Heart right ventricle (tissue), 16 donors: ENCODE data around the gene DCST2. TPM values are rescaled to one million over a fixed set of nuclear protein-coding genes. Genes with fewer than 3 reads are reported as not detected.
A peak's percentile ranks its signal among the peaks of the same experiment; 100 is the strongest.

Experiments used
- ATAC-seq, 8 donors: fragments of 200-7000 bp; cut with Tn5 transposase; one replicate each; pipeline ENCODE4 v1.9.1; 2020; ENCODE audit warnings: mild to moderate bottlenecking in 8 of 8, moderate library complexity in 8 of 8, moderate number of reproducible peaks in 1 of 8
- DNase-seq, 2 donors: peaks; one replicate each; pipeline ENCODE4 v3.0.0-alpha.2; 2020
- H3K27ac ChIP-seq, 10 donors: fragments of 200-600 bp; sonication (generic) in 2 of 10; one replicate each; pipeline versions ENCODE4 v1.5.0 to v1.8.0; 2020 to 2022; ENCODE audit warnings: mild to moderate bottlenecking in 3 of 10
- H3K27me3 ChIP-seq, 7 donors: fragments of 200-600 bp; one replicate each; pipeline ENCODE4 v1.8.0; 2021 to 2022; ENCODE audit warnings: mild to moderate bottlenecking in 2 of 7
- H3K36me3 ChIP-seq, 9 donors: fragments of 200-600 bp; sonication (generic) in 1 of 9; one replicate each; pipeline versions ENCODE4 v1.5.0 to v1.8.0; 2020 to 2022; ENCODE audit warnings: mild to moderate bottlenecking in 2 of 9
- H3K4me1 ChIP-seq, 9 donors: fragments of 200-600 bp; sonication (generic) in 1 of 9; one replicate each; pipeline versions ENCODE4 v1.5.0 to v1.8.0; 2020 to 2022; ENCODE audit warnings: mild to moderate bottlenecking in 4 of 9
- H3K4me3 ChIP-seq, 10 donors: fragments of 200-600 bp; sonication (generic) in 2 of 10; one replicate each; pipeline versions ENCODE4 v1.5.0 to v1.8.0; 2020 to 2022; ENCODE audit warnings: mild to moderate bottlenecking in 7 of 10, moderate library complexity in 2 of 10
- H3K9me3 ChIP-seq, 11 donors: fragments of 200-600 bp in 10 of 11; sonication (generic) in 2 of 11; one replicate each; pipeline versions ENCODE4 v1.5.0 to v1.8.0; 2013 to 2022; ENCODE audit warnings: mild to moderate bottlenecking in 2 of 11, control low read depth in 1 of 11, moderate library complexity in 1 of 11
- CTCF ChIP-seq, 9 donors: fragments of 200-600 bp; sonication (generic) in 2 of 9; IDR thresholded peaks; one replicate each; pipeline versions ENCODE4 v1.5.0 to v1.8.0; 2021 to 2022; ENCODE audit warnings: antibody characterized with exemption in 9 of 9, mild to moderate bottlenecking in 5 of 9, moderate library complexity in 1 of 9
- WGBS, 2 donors: extraction: QIAGEN DNeasy Blood & Tissue Kit; methylation state at CpG; one replicate each; pipeline ENCODE4 v1.1.7; 2013; ENCODE audit warnings: inconsistent platforms in 1 of 2; 5-methylcytosine and 5-hydroxymethylcytosine counted together
- intact Hi-C, 10 donors: fragments of 100-400 bp; cut with DNase I; formaldehyde crosslinking; loops; one replicate each; pipeline versions ENCODE4 v1.11.1 to v1.14.2; 2022
- polyA plus RNA-seq, 2 donors: library from polyadenylated mRNA; stranded (reverse); fragments of 200-250 nt; gene quantifications; one replicate each; pipeline ENCODE4 v1.2.3, GENCODE V29; 2013
- total RNA-seq, 10 donors: library from RNA; stranded (reverse); fragmentation: NEBNext Ultra II Directional in 3 of 10; extraction: Animal tissue kit (Norgen Biotek cat#: 25700) in 3 of 10; gene quantifications; one replicate each; pipeline versions ENCODE4 v1.2.1 to v1.2.4, GENCODE V29; 2021 to 2023
- donor health status: Arrhythmogenic right ventricular cardiomyopathy.
- donor health status: ischemic (EF 13 %, LVEDD 7.1; RV severe dilation, severe dysfunction).
- donor health status: healthy with polysubstance abuse.
- donor health status: DM: no; HTN: yes; CAD: no.
- donor health status: DM: no; HTN: no; CAD: no.
- donor health status: ischemic (EF 25% LVEDD 6.9; RV normal size, moderate dysfunction).
- donor health status: ischemic (EF 25% LVEDD 5.7; RV mildly dilated, moderate dysfunction).
- donor health status: healthy.
- donor health status: DM: yes; HTN: yes; CAD: no.
- donor health status: Ischemic cardiomyopathy.
- donor health status: ischemic (EF 35%, LVEDD 5.7; RV mildly dilated, moderate dysfunction).
- donor health status: nonischemic (EF 11% LVEDD 7.7; RV severe dilation, severe dysfunction).
- donor health status: DM: yes; HTN: yes; CAD: no.
- donor health status: PGD.
- donor health status: ischemic (EF 29% LVEDD 5.4; RV normal size, mild dysfunction).
- donor health status: nonischemic (EF 23%, LVEDD 6.1; RV moderate dilation, normal function).

The DCST2 gene
- total and polyA plus RNA-seq, 12 donors, result 0.15 to 1.8 (median 0.32) TPM; not detected in 1

- Histone ChIP-seq H3K4me1 (peaks cover 21 to 63% (median 40%) of the 10 kb centered on the region in 9 donors), H3K36me3 (no peaks in the 10 kb centered on the region), H3K27me3 (no peaks in the 10 kb centered on the region), H3K27ac (peak overlapping the region; percentile 80 to 98 (median 95)), H3K4me3 (peak overlapping the region; percentile 50 to 97 (median 91)), H3K9me3 (no peaks in the 10 kb centered on the region)
- 0% methylated on average over 42 to 43 of the region's 43 CpGs for WGBS, 2 donors
- intact Hi-C loops, result loop anchor here in 5 of 10 donors (1.0 to 10.0 kb wide), 5 partner anchors 16 to 64 kb away; partner anchors contain the start of genes CKS1B (in 3 of the 5), ADAM15 (in 1 of the 5), EFNA4 (in 1 of the 5) and PYGO2 (in 1 of the 5)
- DNase-seq (peak; percentile 87 to 90), ATAC-seq (peak; percentile 59 to 76 (median 64))
- peak in 2 of 9 donors; percentile 7 to 22 for TF ChIP-seq CTCF (IDR thresholded peaks at IDR 0.05)
Measured at GRCh38 chr1:155000726-155001424, 32.7 kb downstream of the DCST2 start.

- no peak for TF ChIP-seq CTCF (IDR thresholded peaks at IDR 0.05)
- Histone ChIP-seq H3K9me3 (no peaks in the 10 kb centered on the region), H3K36me3 (no peaks in the 10 kb centered on the region), H3K4me3 (peak overlapping the region; percentile 50 to 97 (median 91)), H3K27ac (peak overlapping the region; percentile 80 to 98 (median 95)), H3K4me1 (peaks cover 19 to 63% (median 35%) of the 10 kb centered on the region in 9 donors), H3K27me3 (no peaks in the 10 kb centered on the region)
- DNase-seq (no peak), ATAC-seq (peak in 1 of 8 donors; percentile 0)
- WGBS, 2 donors, result 0 to 3% methylated on average over 10 to 12 of the region's 13 CpGs
- intact Hi-C loops, result loop anchor here in 5 of 10 donors (2.0 to 10.0 kb wide), 4 partner anchors 26 to 64 kb away; partner anchors contain the start of genes CKS1B (in 3 of the 5), ADAM15 (in 1 of the 5), EFNA4 (in 1 of the 5) and PYGO2 (in 1 of the 5)
Measured at GRCh38 chr1:155000411-155000725, 33.2 kb downstream of the DCST2 start.

GRCh38 chr1:154999571-155000410 is 33.8 kb downstream of the DCST2 start:
- Histone ChIP-seq H3K36me3 (no peaks in the 10 kb centered on the region), H3K4me1 (peaks cover 14 to 57% (median 29%) of the 10 kb centered on the region in 9 donors), H3K9me3 (no peaks in the 10 kb centered on the region), H3K4me3 (peak overlapping the region; percentile 28 to 97 (median 91)), H3K27ac (peak overlapping the region; percentile 80 to 98 (median 95)), H3K27me3 (no peaks in the 10 kb centered on the region)
- ATAC-seq, result no peak
- DNase-seq, result no peak
- WGBS, 2 donors, result 1 to 2% methylated on average over 50 of the region's 50 CpGs
- intact Hi-C loops, result loop anchor here in 9 of 10 donors (2.0 to 10.0 kb wide), 5 partner anchors 17 to 65 kb away; partner anchors contain the start of genes PYGO2 (in 7 of the 9), CKS1B (in 3 of the 9), ADAM15 (in 1 of the 9) and EFNA4 (in 1 of the 9)
- no peak for TF ChIP-seq CTCF (IDR thresholded peaks at IDR 0.05)
